NB4 (cell line): ENCODE results near the gene TARS1.

ENCODE experiments used
- MYC ChIP-seq: IDR thresholded peaks from 2 replicates; pipeline ENCODE4 v1.6.1; 2011; ENCODE audit warnings: low read depth, low read length
- POLR2A ChIP-seq: IDR thresholded peaks from 2 replicates; pipeline ENCODE4 v1.6.1; 2011; ENCODE audit warnings: mild to moderate bottlenecking; ENCODE audit not compliant: insufficient read length; ENCODE audit errors: extremely low read depth

DNA sequence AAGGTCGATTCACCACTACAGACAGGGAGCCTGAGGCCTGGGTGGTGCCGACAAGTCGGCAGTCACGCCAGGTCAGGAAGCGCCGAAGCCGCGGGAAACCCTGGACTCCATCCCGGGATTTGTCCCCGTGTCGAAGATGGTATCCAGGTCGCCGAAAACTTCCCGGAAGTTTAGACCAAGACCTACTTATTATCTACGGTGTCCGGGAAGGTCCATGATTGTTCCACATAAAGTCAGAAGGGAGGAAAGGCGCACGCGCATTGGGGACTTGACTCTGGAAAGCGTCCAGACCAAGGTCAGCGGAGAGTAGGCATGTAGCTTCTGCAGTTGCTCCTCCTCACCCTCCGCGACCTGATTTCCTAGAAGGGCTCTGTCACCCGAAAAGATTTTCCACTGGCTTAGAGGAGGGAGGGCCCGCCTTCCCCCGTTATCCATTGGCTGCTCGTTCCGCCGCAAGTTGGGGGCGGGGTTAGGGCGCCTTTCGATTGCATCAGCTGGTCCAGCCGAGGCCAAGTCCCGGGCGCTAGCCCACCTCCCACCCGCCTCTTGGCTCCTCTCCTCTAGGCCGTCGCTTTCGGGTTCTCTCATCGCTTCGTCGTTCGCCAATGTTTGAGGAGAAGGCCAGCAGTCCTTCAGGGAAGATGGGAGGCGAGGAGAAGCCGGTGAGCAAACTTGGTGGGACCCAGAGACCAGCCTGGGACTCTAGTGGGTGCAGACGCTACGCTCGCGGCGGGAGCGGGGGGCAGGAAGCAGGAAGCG is at the start of gene TARS1:
- TF ChIP-seq POLR2A (peak; percentile 76), MYC (no peak; the same call in none of the 2 replicates)
